IPS-15b (cell line): ENCODE measurements around the gene SAMD14.

Experiments used
- H3K27me3 ChIP-seq: one replicate; pipeline ENCODE4 v1.6.1; 2013; ENCODE audit warnings: low read length; ENCODE audit not compliant: control insufficient read depth, insufficient read depth
- H3K36me3 ChIP-seq: one replicate; pipeline ENCODE4 v1.6.1; 2013; ENCODE audit warnings: low read length; ENCODE audit not compliant: control insufficient read depth, insufficient read depth
- H3K4me1 ChIP-seq: one replicate; pipeline ENCODE4 v1.6.1; 2013; ENCODE audit warnings: mild to moderate bottlenecking, low read length; ENCODE audit not compliant: control insufficient read depth, insufficient read depth
- H3K4me3 ChIP-seq: one replicate; pipeline ENCODE4 v1.5.1; 2013; ENCODE audit warnings: low read depth, low read length
- H3K9ac ChIP-seq: one replicate; pipeline ENCODE4 v1.6.1; 2013; ENCODE audit warnings: low read depth, mild to moderate bottlenecking, low read length
- H3K9me3 ChIP-seq: one replicate; pipeline ENCODE4 v1.6.1; 2013; ENCODE audit warnings: mild to moderate bottlenecking, low read length; ENCODE audit not compliant: control insufficient read depth, insufficient read depth

SAMD14 gene

GRCh38 chr17:50143461-50144176 lies 13.7 kb upstream of the SAMD14 start:
- no peaks in the 10 kb centered on the region for H3K27me3 ChIP-seq
- no peaks in the 10 kb centered on the region for H3K9me3 ChIP-seq
- H3K9ac ChIP-seq = no peak overlapping the region
- peaks cover 37% of the 10 kb centered on the region for H3K36me3 ChIP-seq
- H3K4me1 ChIP-seq = peaks cover 5% of the 10 kb centered on the region
- no peak overlapping the region for H3K4me3 ChIP-seq

- Histone ChIP-seq H3K9me3 (no peaks in the 10 kb centered on the region), H3K36me3 (peaks cover 49% of the 10 kb centered on the region), H3K4me1 (peaks cover 4% of the 10 kb centered on the region), H3K9ac (no peak overlapping the region), H3K4me3 (no peak overlapping the region), H3K27me3 (no peaks in the 10 kb centered on the region)
Observed at GRCh38 chr17:50141745-50142110, 11.8 kb upstream of the SAMD14 start.

GRCh38 chr17:50141026-50141744 lies 11.2 kb upstream of the SAMD14 start:
- Histone ChIP-seq H3K27me3 (no peaks in the 10 kb centered on the region), H3K4me3 (no peak overlapping the region), H3K36me3 (peaks cover 49% of the 10 kb centered on the region), H3K9ac (no peak overlapping the region), H3K9me3 (no peaks in the 10 kb centered on the region), H3K4me1 (no peaks in the 10 kb centered on the region)

GRCh38 chr17:50139950-50140885 lies 10.3 kb upstream of the SAMD14 start:
- Histone ChIP-seq H3K27me3 (no peaks in the 10 kb centered on the region), H3K9ac (no peak overlapping the region), H3K4me3 (no peak overlapping the region), H3K9me3 (no peaks in the 10 kb centered on the region), H3K36me3 (peaks cover 52% of the 10 kb centered on the region), H3K4me1 (no peaks in the 10 kb centered on the region)

- H3K4me3 ChIP-seq = no peak overlapping the region
- H3K27me3 ChIP-seq = no peaks in the 10 kb centered on the region
- H3K9ac ChIP-seq = no peak overlapping the region
- no peaks in the 10 kb centered on the region for H3K9me3 ChIP-seq
- H3K36me3 ChIP-seq = peaks cover 47% of the 10 kb centered on the region
- peaks cover 1% of the 10 kb centered on the region for H3K4me1 ChIP-seq
Observed at GRCh38 chr17:50139185-50139783, 9.3 kb upstream of the SAMD14 start.

GRCh38 chr17:50137042-50137441 lies 7.1 kb upstream of the SAMD14 start:
- Histone ChIP-seq H3K4me1 (peaks cover 15% of the 10 kb centered on the region), H3K27me3 (peaks cover 5% of the 10 kb centered on the region), H3K9ac (no peak overlapping the region), H3K36me3 (peaks cover 34% of the 10 kb centered on the region), H3K9me3 (no peaks in the 10 kb centered on the region), H3K4me3 (no peak overlapping the region)

GRCh38 chr17:50136096-50136687 lies 6.2 kb upstream of the SAMD14 start:
- Histone ChIP-seq H3K4me3 (no peak overlapping the region), H3K27me3 (peaks cover 8% of the 10 kb centered on the region), H3K36me3 (peaks cover 31% of the 10 kb centered on the region), H3K9ac (no peak overlapping the region), H3K4me1 (peaks cover 17% of the 10 kb centered on the region), H3K9me3 (no peaks in the 10 kb centered on the region)

GRCh38 chr17:50135316-50136095 lies 5.5 kb upstream of the SAMD14 start:
- peaks cover 8% of the 10 kb centered on the region for H3K27me3 ChIP-seq
- no peak overlapping the region for H3K4me3 ChIP-seq
- H3K4me1 ChIP-seq = peaks cover 22% of the 10 kb centered on the region
- H3K9me3 ChIP-seq = no peaks in the 10 kb centered on the region
- peaks cover 27% of the 10 kb centered on the region for H3K36me3 ChIP-seq
- H3K9ac ChIP-seq = no peak overlapping the region

GRCh38 chr17:50134206-50135110 lies 4.5 kb upstream of the SAMD14 start:
- Histone ChIP-seq H3K9ac (no peak overlapping the region), H3K4me1 (peaks cover 22% of the 10 kb centered on the region), H3K4me3 (no peak overlapping the region), H3K9me3 (no peaks in the 10 kb centered on the region), H3K36me3 (peaks cover 24% of the 10 kb centered on the region), H3K27me3 (peaks cover 8% of the 10 kb centered on the region)

GRCh38 chr17:50133769-50134099 lies 3.8 kb upstream of the SAMD14 start:
- Histone ChIP-seq H3K27me3 (peaks cover 8% of the 10 kb centered on the region), H3K36me3 (peaks cover 17% of the 10 kb centered on the region), H3K9ac (no peak overlapping the region), H3K9me3 (no peaks in the 10 kb centered on the region), H3K4me3 (no peak overlapping the region), H3K4me1 (peaks cover 22% of the 10 kb centered on the region)
